MM.1S (cell line): ENCODE results near the gene R3HDM1.

Source experiments
- DNase-seq: peaks from one replicate; pipeline ENCODE4 v3.0.0-alpha.2; 2015
- H2AFZ ChIP-seq: fragments of 300-600 bp; sonication (generic); 2 replicates; pipeline ENCODE4 v1.6.0; 2016; ENCODE audit warnings: antibody characterized with exemption, low read length
- H3F3A ChIP-seq: fragments of 300-600 bp; sonication (generic); 2 replicates; pipeline ENCODE4 v1.6.1; 2016; ENCODE audit warnings: mild to moderate bottlenecking, antibody characterized with exemption, low read length, moderate library complexity, mixed read lengths; ENCODE audit not compliant: insufficient read depth
- H3K27ac ChIP-seq: fragments of 300-600 bp; sonication (generic); 2 replicates; pipeline ENCODE4 v1.5.1; 2016; ENCODE audit warnings: mild to moderate bottlenecking, low read length
- H3K27me3 ChIP-seq: fragments of 300-600 bp; sonication (generic); replicated peaks from 2 replicates; pipeline ENCODE4 v1.6.0; 2016; ENCODE audit warnings: low read length; ENCODE audit not compliant: insufficient read depth
- H3K36me3 ChIP-seq: fragments of 300-600 bp; sonication (generic); replicated peaks from 2 replicates; pipeline ENCODE4 v1.6.1; 2016; ENCODE audit warnings: mild to moderate bottlenecking, low read length, mixed read lengths; ENCODE audit not compliant: insufficient read depth
- H3K4me1 ChIP-seq: fragments of 300-600 bp; sonication (generic); 2 replicates; pipeline ENCODE4 v1.6.1; 2016; ENCODE audit warnings: low read length, mixed read lengths
- H3K4me2 ChIP-seq: fragments of 300-600 bp; sonication (generic); 2 replicates; pipeline ENCODE4 v1.6.0; 2016; ENCODE audit warnings: low read depth, low read length
- H3K4me3 ChIP-seq: fragments of 300-600 bp; sonication (generic); 2 replicates; pipeline ENCODE4 v1.5.1; 2016; ENCODE audit warnings: low read length, mixed read lengths
- H3K79me2 ChIP-seq: fragments of 300-600 bp; sonication (generic); 2 replicates; pipeline ENCODE4 v1.6.1; 2016; ENCODE audit warnings: mixed run types, low read length, mixed read lengths
- H3K9ac ChIP-seq: fragments of 300-600 bp; sonication (generic); 2 replicates; pipeline ENCODE4 v1.6.1; 2016; ENCODE audit warnings: low read length, mixed read lengths
- H3K9me2 ChIP-seq: fragments of 300-600 bp; sonication (generic); replicated peaks from 2 replicates; pipeline ENCODE4 v1.6.1; 2016; ENCODE audit warnings: mild to moderate bottlenecking, low read length, mixed read lengths; ENCODE audit not compliant: insufficient read depth
- H3K9me3 ChIP-seq: fragments of 300-600 bp; sonication (generic); replicated peaks from 2 replicates; pipeline ENCODE4 v1.6.1; 2016; ENCODE audit warnings: mild to moderate bottlenecking, low read length, mixed read lengths; ENCODE audit not compliant: insufficient read depth
- H4K20me1 ChIP-seq: fragments of 300-600 bp; sonication (generic); 2 replicates; pipeline ENCODE4 v1.6.1; 2016; ENCODE audit warnings: mild to moderate bottlenecking, low read length, moderate library complexity, mixed read lengths; ENCODE audit not compliant: insufficient read depth
- EZH2 ChIP-seq: fragments of 300-600 bp; sonication (generic); optimal IDR thresholded peaks from 2 replicates; pipeline ENCODE3; 2017; ENCODE audit warnings: low read depth, mild to moderate bottlenecking, antibody characterized with exemption, low read length, mixed read lengths
- EZH2phosphoT487 ChIP-seq: fragments of 300-600 bp; sonication (generic); IDR thresholded peaks from 2 replicates; pipeline ENCODE4 v1.6.1; 2018; ENCODE audit warnings: antibody characterized with exemption, low read length
- TF ChIP-seq, protein P1 (sequence below): fragments of 300-600 bp; sonication (generic); IDR thresholded peaks from 2 replicates; pipeline ENCODE4 v1.5.1; 2016; ENCODE audit warnings: antibody characterized with exemption, low read length, mixed read lengths

Gene R3HDM1

DNA sequence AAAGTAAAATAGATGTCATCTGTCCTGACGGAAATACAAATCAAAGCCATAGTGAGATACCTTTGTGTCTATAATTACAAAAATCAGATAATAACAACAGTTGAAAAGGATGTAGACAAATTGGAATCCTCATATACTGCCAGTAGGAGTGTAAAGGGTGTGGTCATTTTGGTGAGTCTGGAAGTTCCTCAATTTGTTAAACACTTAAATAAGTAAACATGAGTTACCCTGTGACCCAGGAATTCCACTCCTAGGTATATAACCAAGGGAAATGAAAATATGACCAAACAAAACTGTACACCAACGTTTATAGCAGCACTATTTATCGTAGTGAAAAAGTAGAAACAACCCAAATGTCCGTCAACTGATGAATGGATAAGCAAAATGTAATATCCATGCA lies 24.0 kb downstream of the R3HDM1 start:
- no peak overlapping the region for H2AFZ ChIP-seq
- H3K4me1 ChIP-seq: no peaks in the 10 kb centered on the region
- H3K9ac ChIP-seq: no peak overlapping the region
- no peaks in the 10 kb centered on the region for H3F3A ChIP-seq
- no peaks in the 10 kb centered on the region; the same call in 1 of the 2 replicates for H4K20me1 ChIP-seq
- no peaks in the 10 kb centered on the region for H3K9me2 ChIP-seq
- no peaks in the 10 kb centered on the region for H3K9me3 ChIP-seq
- DNase-seq: no peak
- H3K4me2 ChIP-seq: no peak overlapping the region
- TF ChIP-seq, protein P1, sequence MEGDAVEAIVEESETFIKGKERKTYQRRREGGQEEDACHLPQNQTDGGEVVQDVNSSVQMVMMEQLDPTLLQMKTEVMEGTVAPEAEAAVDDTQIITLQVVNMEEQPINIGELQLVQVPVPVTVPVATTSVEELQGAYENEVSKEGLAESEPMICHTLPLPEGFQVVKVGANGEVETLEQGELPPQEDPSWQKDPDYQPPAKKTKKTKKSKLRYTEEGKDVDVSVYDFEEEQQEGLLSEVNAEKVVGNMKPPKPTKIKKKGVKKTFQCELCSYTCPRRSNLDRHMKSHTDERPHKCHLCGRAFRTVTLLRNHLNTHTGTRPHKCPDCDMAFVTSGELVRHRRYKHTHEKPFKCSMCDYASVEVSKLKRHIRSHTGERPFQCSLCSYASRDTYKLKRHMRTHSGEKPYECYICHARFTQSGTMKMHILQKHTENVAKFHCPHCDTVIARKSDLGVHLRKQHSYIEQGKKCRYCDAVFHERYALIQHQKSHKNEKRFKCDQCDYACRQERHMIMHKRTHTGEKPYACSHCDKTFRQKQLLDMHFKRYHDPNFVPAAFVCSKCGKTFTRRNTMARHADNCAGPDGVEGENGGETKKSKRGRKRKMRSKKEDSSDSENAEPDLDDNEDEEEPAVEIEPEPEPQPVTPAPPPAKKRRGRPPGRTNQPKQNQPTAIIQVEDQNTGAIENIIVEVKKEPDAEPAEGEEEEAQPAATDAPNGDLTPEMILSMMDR: no peak
- no peak for TF ChIP-seq EZH2phosphoT487
- no peak for TF ChIP-seq EZH2
- no peak overlapping the region for H3K27ac ChIP-seq
- no peaks in the 10 kb centered on the region for H3K36me3 ChIP-seq
- H3K79me2 ChIP-seq: peaks cover 87% of the 10 kb centered on the region
- no peaks in the 10 kb centered on the region for H3K27me3 ChIP-seq
- H3K4me3 ChIP-seq: no peak overlapping the region

DNA sequence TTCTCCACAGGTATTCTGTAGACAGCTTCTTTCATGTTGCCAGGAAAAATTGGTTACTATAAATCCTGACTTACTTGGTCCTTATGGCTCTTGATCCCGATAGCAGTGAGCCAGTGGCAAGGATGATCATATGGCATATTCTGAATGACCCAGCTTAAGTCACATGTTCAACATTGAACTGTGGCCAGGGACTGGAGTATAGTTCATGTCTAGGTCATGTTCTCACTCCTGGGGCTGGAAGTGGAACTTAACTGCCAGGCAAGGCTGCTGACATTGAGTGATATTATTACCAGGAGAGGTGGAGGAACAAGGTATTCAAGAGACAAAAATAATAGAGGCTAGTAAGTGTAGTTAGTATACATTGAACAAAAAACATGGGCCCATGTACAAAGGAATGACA lies 26.2 kb downstream of the R3HDM1 start:
- Histone ChIP-seq H3K4me3 (no peak overlapping the region), H3K79me2 (peaks cover 82% of the 10 kb centered on the region), H3K9me3 (no peaks in the 10 kb centered on the region), H3F3A (no peaks in the 10 kb centered on the region), H3K27me3 (no peaks in the 10 kb centered on the region), H3K9me2 (no peaks in the 10 kb centered on the region), H2AFZ (no peak overlapping the region), H3K9ac (no peak overlapping the region), H3K36me3 (no peaks in the 10 kb centered on the region), H3K27ac (no peak overlapping the region), H4K20me1 (no peaks in the 10 kb centered on the region; the same call in 1 of the 2 replicates), H3K4me2 (no peak overlapping the region), H3K4me1 (no peaks in the 10 kb centered on the region)
- no peak for DNase-seq
- TF ChIP-seq, protein P1: no peak
- TF ChIP-seq EZH2 (no peak), EZH2phosphoT487 (no peak)

DNA sequence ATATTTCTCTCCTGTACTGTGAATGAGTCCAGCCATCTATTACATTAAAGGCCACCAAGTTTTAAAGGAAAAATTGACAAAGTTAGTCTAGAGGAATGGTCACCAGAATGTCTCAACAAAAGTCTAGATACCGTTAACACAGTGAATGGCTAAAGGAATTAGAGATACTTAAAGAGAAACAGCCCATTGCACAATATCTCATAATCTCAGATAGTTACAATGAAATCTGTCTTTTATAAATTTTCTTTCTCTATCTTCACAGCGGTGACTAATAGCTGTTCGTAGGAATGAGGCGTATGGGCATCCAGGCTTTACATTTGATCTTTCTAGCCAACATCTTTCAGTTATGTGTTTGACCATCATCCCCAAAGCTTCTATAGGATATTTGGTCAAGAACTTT lies 30.6 kb downstream of the R3HDM1 start:
- no peaks in the 10 kb centered on the region for H3K36me3 ChIP-seq
- H3F3A ChIP-seq: no peaks in the 10 kb centered on the region

More for the DNA sequence above, 30.6 kb downstream of the R3HDM1 start:
- Histone ChIP-seq H3K9me2 (no peaks in the 10 kb centered on the region), H2AFZ (no peak overlapping the region), H3K4me2 (no peak overlapping the region), H3K4me1 (no peaks in the 10 kb centered on the region), H3K27me3 (no peaks in the 10 kb centered on the region), H3K4me3 (no peak overlapping the region), H3K79me2 (peaks cover 64% of the 10 kb centered on the region), H3K27ac (no peak overlapping the region), H3K9ac (no peak overlapping the region), H4K20me1 (no peaks in the 10 kb centered on the region; the same call in 1 of the 2 replicates), H3K9me3 (no peaks in the 10 kb centered on the region)
- no peak for TF ChIP-seq EZH2
- TF ChIP-seq, protein P1: no peak
- no peak for TF ChIP-seq EZH2phosphoT487
- DNase-seq: no peak
